K562 (cell line): ENCODE results near the gene PRPS2. TPM values are rescaled to one million over a fixed set of nuclear protein-coding genes. Genes with fewer than 3 reads are reported as not detected.

Experiments used
- ATAC-seq: fragments of 200-7000 bp; cut with Tn5 transposase; 3 replicates; pipeline ENCODE4 v1.9.1; 2020; ENCODE audit warnings: moderate library complexity
- Bru-seq: library from RNA; stranded (reverse); fragments of 400-500 nt; gene quantifications from one replicate; lab custom pipeline; 2021; lab: Mats Ljungman, UMichigan
- BruChase-seq, 2 experiments: library from RNA; stranded (reverse); fragments of 400-500 nt; gene quantifications; one replicate each; lab custom pipeline; 2021; lab: Mats Ljungman, UMichigan
- BruUV-seq: library from RNA; stranded (reverse); fragments of 400-500 nt; replicated peaks from 2 replicates; lab custom pipeline; 2021; lab: Mats Ljungman, UMichigan
- CTCF ChIA-PET: fragments of 300-600 bp; formaldehyde crosslinking; extraction: SDS; loops from one replicate; lab custom pipeline; 2021; ENCODE audit warnings: low intra/inter-chr PET ratio; lab: Yijun Ruan, JAX
- POLR2A ChIA-PET: fragments of 300-600, 350-650 bp; sonication (Branson Sonifier 250); formaldehyde crosslinking; extraction: SDS; loops from one replicate; lab custom pipeline; 2021; ENCODE audit warnings: antibody characterized with exemption, inconsistent platforms; lab: Yijun Ruan, JAX
- DNase-seq, 4 experiments: peaks; one replicate each; pipeline versions ENCODE4 v3.0.0 to v3.0.0-alpha.2; 2011 to 2018; ENCODE audit warnings: low spot score in 3 of 4, mixed read lengths in 3 of 4; ENCODE audit errors: extremely low read depth in 1 of 4
- FAIRE-seq: peaks from 2 replicates; lab custom pipeline; 2011; peaks lifted over from hg19 to GRCh38; lab: Jason Lieb, UNC
- H2AFZ ChIP-seq: 2 replicates; pipeline ENCODE4 v1.6.0; 2011; ENCODE audit warnings: low read depth, low read length, control low read depth, inconsistent platforms
- H3K27ac ChIP-seq: fragments of 200-600 bp; 3 replicates; pipeline ENCODE4 v1.8.0; 2011; ENCODE audit warnings: low read depth, mild to moderate bottlenecking, control low read depth, inconsistent platforms, low read length, moderate library complexity, mixed read lengths; ENCODE audit errors: extremely low read depth
- H3K27me3 ChIP-seq, 2 experiments: fragments of 300-600 bp in 1 of 2; 2 replicates in 1 of 2; 3 replicates in 1 of 2; pipeline versions ENCODE4 v1.6.0 to v1.8.0; 2011; ENCODE audit warnings: inconsistent platforms in 2 of 2, low read length in 2 of 2, mild to moderate bottlenecking in 1 of 2, mixed read lengths in 1 of 2, moderate library complexity in 1 of 2; ENCODE audit not compliant: control insufficient read depth in 2 of 2, insufficient read depth in 2 of 2
- H3K36me3 ChIP-seq: fragments of 300-600 bp; 3 replicates; pipeline ENCODE4 v1.8.0; 2011; ENCODE audit warnings: mild to moderate bottlenecking, low read length, inconsistent platforms; ENCODE audit not compliant: control insufficient read depth, insufficient read depth
- H3K4me1 ChIP-seq, 2 experiments: fragments of 200-600 bp in 1 of 2; replicated peaks in 1 of 2; 2 replicates in 1 of 2; 3 replicates in 1 of 2; pipeline versions ENCODE4 v1.5.1 to v1.8.0; 2011; ENCODE audit warnings: inconsistent platforms in 2 of 2, low read length in 2 of 2, mild to moderate bottlenecking in 1 of 2, mixed read lengths in 1 of 2, moderate library complexity in 1 of 2; ENCODE audit not compliant: control insufficient read depth in 2 of 2, insufficient read depth in 2 of 2
- H3K4me2 ChIP-seq: 2 replicates; pipeline ENCODE4 v1.6.1; 2011; ENCODE audit warnings: low read length, control low read depth, inconsistent platforms, mixed read lengths; ENCODE audit not compliant: insufficient read depth
- H3K4me3 ChIP-seq: fragments of 200-600 bp; sonication (generic), shearing (Covaris generic); 2 replicates; pipeline ENCODE4 v1.5.1; 2016; ENCODE audit warnings: control low read depth, inconsistent platforms
- H3K79me2 ChIP-seq: fragments of 200-600 bp; 3 replicates; pipeline ENCODE4 v1.8.0; 2011; ENCODE audit warnings: low read length, inconsistent platforms; ENCODE audit not compliant: control insufficient read depth, insufficient read depth
- H3K9ac ChIP-seq, 2 experiments: 2 replicates each; pipeline versions ENCODE4 v1.6.0 to v1.6.1; 2011; ENCODE audit warnings: low read depth in 2 of 2, low read length in 2 of 2, control low read depth in 1 of 2, inconsistent platforms in 1 of 2, mild to moderate bottlenecking in 1 of 2, mixed read lengths in 1 of 2; ENCODE audit not compliant: insufficient read depth in 1 of 2
- H3K9me1 ChIP-seq: one replicate; pipeline ENCODE4 v1.6.0; 2011; ENCODE audit warnings: inconsistent platforms, mild to moderate bottlenecking, low read length, moderate library complexity; ENCODE audit not compliant: control insufficient read depth, insufficient read depth
- H3K9me3 ChIP-seq: replicated peaks from 2 replicates; pipeline ENCODE4 v1.5.1; 2011; ENCODE audit warnings: low read depth, low read length, inconsistent platforms; ENCODE audit not compliant: control insufficient read depth, insufficient read depth
- H4K20me1 ChIP-seq: replicated peaks from 2 replicates; pipeline ENCODE4 v1.6.1; 2011; ENCODE audit warnings: low read length, inconsistent platforms, mixed read lengths; ENCODE audit not compliant: control insufficient read depth, insufficient read depth
- CBX8 ChIP-seq: fragments of 200-600 bp; sonication (generic); IDR thresholded peaks from 2 replicates; pipeline ENCODE4 v1.6.1; 2012; ENCODE audit warnings: borderline replicate concordance, mixed run types, low read depth, mild to moderate bottlenecking, moderate library complexity, mixed read lengths, low read length, control low read depth, inconsistent platforms; ENCODE audit not compliant: poor library complexity, severe bottlenecking; ENCODE audit errors: extremely low read depth
- HMG20B ChIP-seq: fragments of 250-450 bp; sonication (Bioruptor Pico); IDR thresholded peaks from 2 replicates; pipeline ENCODE4 v1.5.0; 2021; ENCODE audit warnings: mild to moderate bottlenecking
- JUNB ChIP-seq: fragments of 450-650 bp; formaldehyde crosslinking; conservative IDR thresholded peaks from 2 replicates; pipeline ENCODE4 v1.4.0; 2020; ENCODE audit warnings: mild to moderate bottlenecking
- NR2C1 ChIP-seq, 2 experiments: fragments of 450-650 bp; IDR thresholded peaks; 2 replicates each; pipeline ENCODE4 v1.6.1; 2017; ENCODE audit warnings: mild to moderate bottlenecking in 2 of 2, antibody characterized with exemption in 1 of 2, inconsistent platforms in 1 of 2, missing compliant biosample characterization in 1 of 2, missing genetic modification characterization in 1 of 2
- RBBP5 ChIP-seq: fragments of 200-600 bp; sonication (generic); IDR thresholded peaks from 2 replicates; pipeline ENCODE4 v1.6.1; 2012; ENCODE audit warnings: borderline replicate concordance, mild to moderate bottlenecking, low read length, control low read depth, inconsistent platforms; ENCODE audit not compliant: insufficient read depth, poor library complexity, severe bottlenecking
- RBM17 ChIP-seq: fragments of 200-400 bp; formaldehyde crosslinking; IDR thresholded peaks from 2 replicates; pipeline ENCODE4 v1.6.1; 2017; ENCODE audit warnings: low read depth, mild to moderate bottlenecking, low read length, borderline replicate concordance
- TBP ChIP-seq: optimal IDR thresholded peaks from 2 replicates; pipeline ENCODE3; 2011; ENCODE audit warnings: low read depth, low read length, improper control_type of control experiment
- TRIM24 ChIP-seq, 2 experiments: fragments of 450-650 bp; IDR thresholded peaks; 2 replicates each; pipeline ENCODE4 v1.6.1; 2016
- ZNF23 ChIP-seq: fragments of 250-450 bp; sonication (Bioruptor Pico); IDR thresholded peaks from 2 replicates; pipeline ENCODE4 v1.4.0; 2020; ENCODE audit warnings: mild to moderate bottlenecking
- ZNF263 ChIP-seq: sonication (generic); formaldehyde crosslinking; IDR thresholded peaks from 2 replicates; pipeline ENCODE4 v1.8.0; 2022; ENCODE audit warnings: mild to moderate bottlenecking, missing genetic modification reagents, borderline replicate concordance
- WGBS: fragments of 100-300 bp; shearing (Covaris generic); methylation state at CpG from one replicate; pipeline ENCODE4 v1.1.6; 2016; ENCODE audit warnings: low coverage, mixed read lengths; ENCODE audit not compliant: insufficient coverage; ENCODE audit errors: missing lambda C conversion rate; 5-methylcytosine and 5-hydroxymethylcytosine counted together
- in situ Hi-C: fragments of 300-500 bp; cut with MboI; formaldehyde crosslinking; loops from 4 replicates; pipeline ENCODE4 v1.15.0; 2018; ENCODE audit warnings: inconsistent platforms, mixed read lengths
- intact Hi-C: fragments of 100-400 bp; cut with micrococcal nuclease; formaldehyde crosslinking; loops from 2 replicates; pipeline ENCODE4 v1.14.2; 2022
- long read RNA-seq, 3 experiments: library from polyadenylated mRNA in 2 of 3; library from RNA in 1 of 3; unstranded in 2 of 3; stranded (forward) in 1 of 3; transcript quantifications; one replicate each; pipeline ENCODE4 v2.0.0, GENCODE V29; 2019 to 2022
- polyA minus RNA-seq, 3 experiments: library from RNA; depleted of rRNA, polyadenylated mRNA; stranded (reverse); fragments of >200 nt; gene quantifications; 2 replicates each; pipeline ENCODE4 v1.2.3, GENCODE V29; 2011
- polyA plus RNA-seq, 8 experiments: library from polyadenylated mRNA; depleted of rRNA in 4 of 8; stranded (reverse) in 5 of 8; unstranded in 3 of 8; fragments of >200 nt; fragmentation: Nextera tagmentation in 2 of 8; fragmentation: Illumina TruSeq in 1 of 8; extraction: Ambion mirVana in 2 of 8; extraction: Trizol in 1 of 8; gene quantifications; 2 replicates each; pipeline versions ENCODE4 v1.2.1 to v1.2.3, GENCODE V29; 2011 to 2014; ENCODE audit warnings: inconsistent platforms in 1 of 8, missing spikeins in 1 of 8
- total RNA-seq, 7 experiments: library from RNA; depleted of rRNA in 6 of 7; stranded (reverse); fragments of >200 nt in 6 of 7; fragmentation: Illumina TruSeq in 2 of 7; extraction: Trizol in 2 of 7; gene quantifications; 2 replicates each; pipeline versions ENCODE4 v1.2.1 to v1.2.3, GENCODE V29; 2011 to 2021; ENCODE audit warnings: low replicate concordance in 1 of 7

The PRPS2 gene
- 17.4 and 22.8 TPM in 2 replicates for total RNA-seq (2011; cell fraction: chromatin; rRNA removed; ENCODE audit: low replicate concordance)
- 10.5 and 13.6 TPM in 2 replicates for total RNA-seq (2011; cell fraction: nucleolus; rRNA removed)
- 14.6 and 24.0 TPM in 2 replicates for total RNA-seq (2011; cell fraction: nucleoplasm; rRNA removed)
- 58.9 and 59.4 TPM in 2 replicates for total RNA-seq (2014; rRNA removed)
- 76.3 and 80.4 TPM in 2 replicates for total RNA-seq (2014; rRNA removed; fragmentation: Illumina TruSeq; extraction: Trizol)
- total RNA-seq (2015; rRNA removed; fragmentation: Illumina TruSeq; extraction: Trizol) = 58.1 and 62.1 TPM in 2 replicates
- 84.2 and 85.0 TPM in 2 replicates for total RNA-seq (2021)
- polyA plus RNA-seq (2011; rRNA removed) = 40.5 and 68.6 TPM in 2 replicates
- 42.0 and 52.5 TPM in 2 replicates for polyA plus RNA-seq (2011; cell fraction: cytosol; rRNA removed)
- 23.4 and 28.4 TPM in 2 replicates for polyA plus RNA-seq (2011; cell fraction: nucleus; rRNA removed)
- polyA plus RNA-seq (2012) = 41.3 and 48.9 TPM in 2 replicates
- polyA plus RNA-seq (2014; fragmentation: Illumina TruSeq; extraction: Trizol) = 60.9 and 61.9 TPM in 2 replicates
- polyA plus RNA-seq (2014; fragmentation: Nextera tagmentation; extraction: Ambion mirVana) = 10 to 100 TPM; 60.9 to 62.7 TPM
- 50.3 and 51.2 TPM in 2 replicates for polyA plus RNA-seq (2014; rRNA removed)
- polyA minus RNA-seq (2011; rRNA and poly(A)+ RNA removed) = 91.5 and 159 TPM in 2 replicates
- polyA minus RNA-seq (2011; cell fraction: cytosol; rRNA and poly(A)+ RNA removed) = 64.9 and 92.6 TPM in 2 replicates
- 20.3 and 20.7 TPM in 2 replicates for polyA minus RNA-seq (2011; cell fraction: nucleus; rRNA and poly(A)+ RNA removed)
- percentile 88 among the genes with signal in this experiment for Bru-seq, nascent RNA
- percentile 85 among the genes with signal in this experiment for BruChase-seq, experiment 1, labeled RNA remaining after a 2-hour chase
- percentile 83 among the genes with signal in this experiment for BruChase-seq, experiment 2, labeled RNA remaining after a 6-hour chase
- long read RNA-seq, experiment 1, transcript PRPS2-203 (7 exons, 1,348 nt) = minor isoform, 6 of 222 reads
- long read RNA-seq, experiment 1, transcript PRPS2-202 (7 exons, 2,511 nt) = major isoform, 94 of 222 reads
- long read RNA-seq, experiment 1, partial matches to known transcripts = 8 of 222 reads
- long read RNA-seq, experiment 1, other reads (novel, unspliced or antisense) = 114 of 222 reads
- long read RNA-seq, experiment 2, transcript PRPS2-202 (7 exons, 2,511 nt) = major isoform, 14 of 58 reads
- long read RNA-seq, experiment 2, partial matches to known transcripts = 2 of 58 reads
- long read RNA-seq, experiment 2, other reads (novel, unspliced or antisense) = 41 of 58 reads
- long read RNA-seq, experiment 3, transcript PRPS2-202 (7 exons, 2,511 nt) = major isoform, 88 of 160 reads
- long read RNA-seq, experiment 3, transcript PRPS2-203 (7 exons, 1,348 nt) = minor isoform, 7 of 160 reads
- long read RNA-seq, experiment 3, partial matches to known transcripts = 61 of 160 reads
- long read RNA-seq, experiment 3, other reads (novel, unspliced or antisense) = 3 of 160 reads

DNA sequence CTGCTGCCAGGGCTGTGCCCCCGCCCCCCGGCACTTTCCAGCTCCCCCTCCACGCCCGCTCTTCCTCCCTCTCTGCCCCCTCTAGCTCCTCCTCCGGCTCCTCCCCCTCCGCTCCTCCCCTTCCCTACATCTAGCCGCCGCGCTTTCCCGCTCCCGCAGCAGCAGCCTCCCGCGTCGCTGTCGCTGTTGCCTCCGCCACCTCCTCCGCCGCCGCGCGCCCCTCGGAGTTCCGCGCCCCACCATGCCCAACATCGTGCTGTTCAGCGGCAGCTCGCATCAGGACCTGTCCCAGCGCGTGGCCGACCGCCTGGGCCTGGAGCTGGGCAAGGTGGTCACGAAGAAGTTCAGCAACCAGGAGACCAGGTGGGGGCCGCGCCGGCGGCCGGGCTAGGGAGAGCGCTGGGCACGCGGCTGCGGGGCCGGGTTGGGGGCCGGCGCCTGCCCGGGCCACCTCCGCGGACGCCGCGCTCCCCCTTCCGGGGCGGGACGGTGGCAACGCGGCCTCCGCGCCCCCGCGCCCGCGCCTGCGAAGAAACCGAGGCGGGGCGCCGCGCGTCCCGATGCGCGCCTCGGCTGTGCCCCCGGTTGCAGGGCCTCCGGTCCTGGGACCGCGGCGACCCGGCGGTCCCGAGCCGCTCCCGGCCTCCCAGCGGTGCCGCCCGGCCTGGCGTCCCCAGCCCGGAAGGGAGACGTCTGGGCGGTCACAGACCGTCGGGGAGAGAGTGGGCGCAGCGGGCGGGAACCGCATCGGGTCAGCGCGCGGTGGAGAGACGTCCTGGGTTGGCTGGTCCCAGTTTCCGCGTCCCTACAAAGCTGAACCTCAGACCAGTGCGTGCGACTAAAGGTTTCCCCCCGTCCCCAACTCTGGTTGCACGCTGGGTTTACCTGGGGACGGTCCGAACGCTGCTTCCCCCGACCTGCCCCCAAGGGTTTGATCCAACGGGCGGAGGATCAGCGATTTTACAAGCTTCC is at the start of gene PRPS2:
TSS of gene PRPS2 (plus strand) at position 156 of the 972 bp plus-strand sequence. CDS start at position 242, 86 bp downstream.
- FAIRE-seq = peak; percentile 19
- no TSS peak for BruUV-seq
- no peaks in the 10 kb centered on the region; the same call in 1 of the 2 replicates for H4K20me1 ChIP-seq
- CTCF ChIA-PET = no interaction called here
- H3K4me2 ChIP-seq = peak within 1 kb of the TSS; percentile 91
- H3K4me3 ChIP-seq = peak within 1 kb of the TSS; percentile 86
- POLR2A ChIA-PET = interaction anchor here (0.5 to 1.2 kb wide), 7 partner anchors 9 to 708 kb away, joined by 3 to 7 read pairs (median 4); no protein-coding TSS in a partner anchor
- in situ Hi-C loops = no loop called here
- no peaks in the 10 kb centered on the region for H3K9me1 ChIP-seq
- peaks cover 50% of the 10 kb centered on the region for H3K79me2 ChIP-seq
- peak within 1 kb of the TSS; percentile 83 for H3K27ac ChIP-seq
- WGBS = 1% methylated on average over 19 of the region's 113 CpGs
- intact Hi-C loops = loop anchor here (5.0 kb wide), 1 partner anchor 856 kb away; no protein-coding TSS in a partner anchor
- H3K9me3 ChIP-seq = peaks cover 9% of the 10 kb centered on the region; the same call in 1 of the 2 replicates
- peaks cover 35% of the 10 kb centered on the region; the same call in 2 of the 3 replicates for H3K36me3 ChIP-seq
- peaks cover 2 to 13% of the 10 kb centered on the region in 2 experiments; a peak in 4 of 5 replicates for H3K4me1 ChIP-seq
- peak within 1 kb of the TSS; percentile 75 to 97 for H3K9ac ChIP-seq
- H2AFZ ChIP-seq = peak within 1 kb of the TSS; percentile 93
- peak; percentile 97 for ATAC-seq
- H3K27me3 ChIP-seq = no peaks in the 10 kb centered on the region
- peak; percentile 82 to 89 (median 88) for DNase-seq
- peak; percentile 98 for TF ChIP-seq ZNF263 (CRISPR knock-in tag)
- TF ChIP-seq RBBP5 = peak; percentile 77
- no peak for TF ChIP-seq RBM17
- TF ChIP-seq HMG20B (CRISPR knock-in tag) = no peak
- TF ChIP-seq TBP = peak; percentile 83
- no peak for TF ChIP-seq ZNF23
- TF ChIP-seq NR2C1 (IDR thresholded peaks at IDR 0.05) = no peak
- TF ChIP-seq NR2C1 (tag; IDR thresholded peaks at IDR 0.05) = no peak
- no peak for TF ChIP-seq CBX8
- TF ChIP-seq JUNB (CRISPR knock-in tag) = no peak
- 0 out of 4 replicates have a peak, but pooled peaks of 1 of the 2 experiments have one; percentile 19 for TF ChIP-seq TRIM24 (IDR thresholded peaks at IDR 0.05)
